ENCODE measurements around the gene SELENOO.
"Not testable (repeated sequence)": the region's sequence is repeated elsewhere in the genome, so short reads cannot be mapped to it uniquely, and the experiment has no call there.

Gene SELENOO

DNA sequence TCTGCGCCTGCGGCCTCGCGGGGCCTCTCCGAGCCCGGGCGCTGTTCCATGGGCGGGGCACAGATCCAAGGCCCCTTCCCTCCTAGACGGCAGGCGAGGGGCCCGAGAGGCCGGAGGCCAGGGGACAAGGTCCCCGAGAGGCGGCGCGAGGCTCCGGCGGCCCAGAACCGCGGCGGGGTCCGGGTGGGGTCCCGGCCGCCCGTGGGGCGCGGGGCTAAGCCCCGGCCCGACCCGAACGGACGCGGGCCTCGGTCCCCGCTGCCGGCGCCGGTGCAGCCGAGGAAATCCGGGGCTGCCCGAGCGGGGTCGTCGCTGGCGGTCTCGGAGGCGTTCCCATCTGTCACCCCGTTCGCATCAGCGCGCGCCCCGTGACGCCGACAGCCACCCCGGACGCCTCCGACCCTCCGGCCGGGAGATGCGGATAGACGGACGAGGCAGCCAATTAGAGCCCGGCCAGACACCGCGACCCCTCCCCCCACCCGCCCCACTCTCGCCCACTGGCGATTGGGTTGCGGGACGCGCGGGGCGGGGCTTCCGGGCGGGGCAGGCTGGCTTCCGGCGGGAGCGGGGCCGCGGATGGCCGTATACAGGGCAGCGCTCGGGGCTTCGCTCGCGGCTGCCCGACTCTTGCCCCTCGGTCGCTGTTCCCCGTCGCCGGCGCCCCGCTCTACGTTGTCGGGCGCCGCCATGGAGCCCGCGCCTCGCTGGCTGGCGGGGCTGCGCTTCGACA lies at the start of gene SELENOO:
Gene SELENOO, plus strand, starts transcription at position 551 of the 730 bp plus-strand sequence. Its CDS starts 26 bp downstream, at position 577.
- intact Hi-C loops (cut with DNase I): loop anchor here (2.0 to 10.0 kb wide), 2 partner anchors 16 to 276 kb away; partner anchors contain the start of gene TRABD
- DNase-seq: peak; percentile 87 to 99 (median 94)

DNA sequence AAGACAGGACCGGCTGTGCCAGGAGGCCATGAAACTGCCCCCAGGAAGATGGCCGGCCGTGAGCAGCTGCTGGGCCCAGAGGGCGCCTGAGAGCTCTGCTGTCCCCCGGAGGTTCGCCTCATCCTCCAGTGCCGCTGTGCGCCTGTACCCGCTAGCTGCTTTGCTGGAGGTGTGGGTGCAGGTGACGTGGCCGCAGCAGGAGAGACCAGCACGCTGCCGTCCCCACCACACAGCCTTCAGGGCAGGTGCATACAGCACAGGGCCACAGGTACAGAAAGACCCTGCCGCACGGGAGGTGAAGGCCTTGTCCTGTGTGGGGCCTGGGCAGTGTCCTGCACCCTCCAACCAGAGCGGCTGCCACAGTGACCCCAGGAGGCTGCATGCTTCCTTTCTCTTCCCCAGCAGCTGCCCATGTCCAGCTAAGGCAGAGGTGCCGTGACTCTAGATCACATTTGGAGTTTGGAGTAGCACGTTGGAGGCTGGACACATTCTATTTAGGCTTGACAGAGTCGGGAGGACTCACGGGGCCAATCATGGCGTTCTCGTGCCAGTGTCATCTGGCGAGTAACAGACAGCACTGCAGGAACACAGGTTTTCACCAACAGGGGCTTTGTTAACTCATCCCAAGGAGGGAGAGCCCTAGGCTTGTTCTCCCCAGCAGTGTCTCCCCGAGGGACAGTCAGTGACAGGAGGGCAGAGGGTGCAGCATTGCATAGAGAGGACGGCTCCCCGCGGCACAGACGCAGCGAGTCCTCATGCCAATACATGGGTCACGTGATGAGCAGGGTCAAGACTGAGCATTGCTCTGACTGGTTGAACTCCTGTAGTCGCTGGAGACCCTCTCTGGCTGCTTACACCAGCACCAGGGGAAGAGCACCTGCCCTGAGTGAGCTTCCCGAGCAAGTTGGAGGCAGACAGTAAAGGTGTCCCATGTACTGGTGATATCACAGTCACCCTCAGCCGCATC lies 49.0 kb upstream of the SELENOO start:
- intact Hi-C loops (cut with DNase I): no loop called here
- DNase-seq: peak in 2 of 10 donors; percentile 77 to 82

GRCh38 chr22:50153056-50153755 lies 47.6 kb upstream of the SELENOO start:
- intact Hi-C loops (cut with DNase I): no loop called here
- DNase-seq: peak in 2 of 10 donors; percentile 66 to 80

- intact Hi-C loops (cut with DNase I): no loop called here
- peak in 2 of 10 donors; percentile 55 to 59 for DNase-seq
Measured at GRCh38 chr22:50153756-50154140, 47.1 kb upstream of the SELENOO start.

DNA sequence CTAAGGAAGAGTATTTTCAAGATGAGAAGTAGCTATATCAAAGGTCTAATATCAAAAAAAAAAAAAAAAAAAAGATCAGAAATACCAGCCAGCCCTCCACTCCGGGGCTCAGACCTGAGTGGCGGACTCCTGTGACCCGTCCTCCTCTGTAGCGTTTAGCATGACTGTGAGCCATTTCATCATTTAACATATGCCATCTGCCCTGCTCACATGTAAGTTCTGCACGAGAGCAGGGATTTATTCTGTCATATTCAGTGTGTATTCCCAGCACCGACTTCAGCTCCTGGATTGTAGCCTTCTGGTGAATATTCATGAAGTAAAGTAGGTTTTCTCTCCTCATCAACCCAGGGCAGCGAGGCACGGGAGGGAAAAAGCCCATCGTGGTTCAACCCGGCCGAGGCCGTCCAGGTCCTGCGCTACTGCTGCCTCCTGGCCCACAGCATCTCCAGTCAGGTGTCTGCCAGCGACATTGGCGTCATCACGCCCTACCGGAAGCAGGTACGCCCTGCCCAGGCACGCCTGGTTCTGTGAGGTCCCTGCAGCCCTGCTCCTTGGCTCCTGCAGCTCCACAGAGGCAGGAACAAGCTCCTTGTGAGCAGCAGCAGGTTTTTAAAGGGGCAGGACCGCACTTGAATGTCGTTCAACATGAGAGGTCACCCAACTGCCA lies 43.0 kb upstream of the SELENOO start:
- intact Hi-C loops (cut with DNase I): no loop called here
- DNase-seq: peak in 2 of 10 donors; percentile 83 to 84

DNA sequence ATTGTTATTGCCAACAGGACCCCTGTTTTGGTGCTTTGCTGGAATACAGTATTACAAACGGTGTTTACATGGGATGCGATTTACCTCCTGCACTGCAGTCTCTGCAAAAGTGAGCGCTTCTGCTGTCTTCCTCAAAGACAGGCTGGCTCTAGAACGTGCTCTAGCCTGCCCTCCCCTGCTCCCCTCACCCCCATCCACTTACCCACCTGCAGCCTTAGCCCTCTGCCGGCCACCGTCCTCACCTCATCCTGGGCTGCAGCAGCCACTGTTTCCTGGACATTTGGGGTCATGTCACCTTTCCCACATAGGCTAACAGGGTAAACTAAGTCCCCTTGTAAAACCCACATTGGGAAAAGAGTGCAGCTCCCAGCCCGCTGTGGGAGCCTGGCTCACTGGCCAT lies 39.9 kb upstream of the SELENOO start:
- intact Hi-C loops (cut with DNase I): no loop called here
- DNase-seq: no peak

DNA sequence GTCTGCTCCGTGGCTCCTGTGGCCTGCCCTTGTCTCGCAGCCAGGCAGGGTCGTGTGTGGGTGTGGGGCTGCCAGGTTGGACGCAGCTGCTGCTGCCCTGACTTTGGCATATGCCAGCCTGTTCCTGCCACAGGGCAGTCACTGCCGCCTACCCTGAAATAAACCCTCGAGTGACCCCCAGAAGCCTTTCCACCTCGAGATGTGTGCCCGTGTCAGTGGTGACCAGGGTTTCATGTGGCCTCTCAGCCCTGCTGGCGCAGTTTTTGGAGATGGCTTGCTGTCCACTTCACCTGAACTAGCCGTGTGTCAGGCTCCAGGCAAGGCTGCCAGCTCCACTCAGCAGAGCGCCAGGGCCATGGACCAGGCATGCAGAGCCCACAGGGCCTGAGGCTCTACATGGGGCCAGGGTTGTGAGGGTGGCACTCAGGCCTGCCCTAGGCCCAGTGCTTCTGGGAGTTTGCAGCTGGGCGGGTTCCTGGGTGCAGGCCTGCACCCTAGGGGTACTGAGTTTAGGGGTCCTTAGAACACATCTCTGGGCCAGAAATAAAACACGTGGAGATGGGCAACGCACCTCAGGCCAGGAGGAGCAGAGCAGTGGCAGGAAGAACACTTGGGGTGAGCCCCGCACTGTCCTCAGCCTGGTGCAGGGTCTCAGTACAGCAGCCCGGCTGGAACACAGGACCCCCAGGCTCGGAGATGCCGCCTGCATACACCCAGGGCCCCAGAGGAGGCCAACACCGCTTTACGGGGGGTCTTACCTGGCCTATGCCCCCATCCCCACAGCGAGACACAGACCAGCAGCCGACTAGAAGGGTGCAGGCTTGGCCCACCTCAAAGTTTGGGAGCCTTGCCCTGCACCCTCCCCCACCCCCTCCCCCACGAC lies 39.1 kb upstream of the SELENOO start:
- intact Hi-C loops (cut with DNase I): no loop called here
- DNase-seq: peak in 2 of 10 donors; percentile 56 to 76

GRCh38 chr22:50162391-50162956 lies 38.3 kb upstream of the SELENOO start:
- peak in 2 of 10 donors; percentile 74 to 77 for DNase-seq
- intact Hi-C loops (cut with DNase I): no loop called here

DNA sequence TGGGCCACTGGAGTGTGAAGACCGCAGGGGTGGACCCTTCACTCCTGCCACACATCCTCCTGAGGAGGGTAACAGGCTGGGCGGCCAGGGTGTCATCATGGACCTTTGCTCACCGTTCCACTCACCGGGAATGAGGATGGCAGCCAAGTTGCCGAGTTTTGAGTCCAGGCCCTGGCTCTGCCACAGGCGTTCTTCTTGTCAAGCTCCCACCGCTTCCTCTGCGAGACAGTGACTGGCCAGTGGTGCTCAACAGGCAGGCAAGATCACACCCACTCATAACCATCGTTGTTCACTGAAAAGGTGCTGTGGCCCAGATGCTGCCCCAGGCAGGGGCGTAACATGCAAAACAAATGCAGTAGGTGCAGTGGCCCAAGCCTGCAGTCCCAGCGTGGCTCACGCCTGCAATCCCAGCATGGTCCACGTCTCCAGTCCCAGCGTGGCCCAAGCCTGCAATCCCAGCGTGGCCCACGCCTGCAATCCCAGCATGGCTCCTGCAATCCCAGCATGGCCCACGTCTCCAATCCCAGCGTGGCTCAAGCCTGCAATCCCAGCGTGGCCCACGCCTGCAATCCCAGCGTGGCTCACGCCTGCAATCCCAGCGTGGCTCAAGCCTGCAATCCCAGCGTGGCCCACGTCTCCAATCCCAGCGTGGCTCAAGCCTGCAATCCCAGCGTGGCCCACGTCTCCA lies 35.2 kb upstream of the SELENOO start:
- intact Hi-C loops (cut with DNase I): no loop called here
- peak in 2 of 10 donors; percentile 56 to 69 for DNase-seq

DNA sequence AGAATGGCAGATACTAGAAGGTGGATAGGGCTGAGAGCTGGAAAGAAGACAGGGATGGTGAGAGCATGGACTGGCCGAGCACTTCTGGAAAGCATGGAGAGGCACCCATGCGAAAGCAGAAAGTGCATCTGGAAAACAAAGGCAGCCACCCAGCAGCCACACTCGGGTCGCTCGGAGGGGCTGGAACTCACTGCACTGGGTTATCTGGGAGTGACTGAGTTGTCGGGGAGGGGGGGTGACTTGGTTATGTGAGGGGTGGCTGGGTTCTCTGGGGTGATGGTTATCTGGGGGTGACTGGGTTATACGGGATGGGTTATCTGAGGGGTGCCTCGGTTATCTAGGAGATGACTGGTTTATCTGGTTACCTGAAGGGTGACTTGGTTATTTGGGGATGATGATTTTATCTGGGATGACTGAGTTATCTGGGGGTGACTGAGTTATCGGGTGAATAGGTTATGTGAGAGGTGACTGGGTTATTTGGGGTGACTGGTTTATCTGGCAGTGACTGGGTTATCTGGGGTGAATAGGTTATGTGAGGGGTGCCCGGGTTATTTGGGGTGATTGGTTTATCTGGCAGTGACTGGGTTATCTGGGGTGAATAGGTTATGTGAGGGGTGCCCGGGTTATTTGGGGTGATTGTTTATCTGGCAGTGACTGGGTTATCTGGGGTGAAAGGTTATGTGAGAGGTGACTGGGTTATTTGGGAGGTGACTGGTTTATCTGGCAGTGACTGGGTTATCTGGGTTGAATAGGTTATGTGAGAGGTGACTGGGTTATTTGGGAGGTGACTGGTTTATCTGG lies 32.9 kb upstream of the SELENOO start:
- DNase-seq: peak in 1 of 10 donors; percentile 56
- intact Hi-C loops (cut with DNase I): no loop called here

GRCh38 chr22:50168490-50169180 lies 32.2 kb upstream of the SELENOO start:
- DNase-seq; intact Hi-C loops (cut with DNase I): not testable (repeated sequence)

DNA sequence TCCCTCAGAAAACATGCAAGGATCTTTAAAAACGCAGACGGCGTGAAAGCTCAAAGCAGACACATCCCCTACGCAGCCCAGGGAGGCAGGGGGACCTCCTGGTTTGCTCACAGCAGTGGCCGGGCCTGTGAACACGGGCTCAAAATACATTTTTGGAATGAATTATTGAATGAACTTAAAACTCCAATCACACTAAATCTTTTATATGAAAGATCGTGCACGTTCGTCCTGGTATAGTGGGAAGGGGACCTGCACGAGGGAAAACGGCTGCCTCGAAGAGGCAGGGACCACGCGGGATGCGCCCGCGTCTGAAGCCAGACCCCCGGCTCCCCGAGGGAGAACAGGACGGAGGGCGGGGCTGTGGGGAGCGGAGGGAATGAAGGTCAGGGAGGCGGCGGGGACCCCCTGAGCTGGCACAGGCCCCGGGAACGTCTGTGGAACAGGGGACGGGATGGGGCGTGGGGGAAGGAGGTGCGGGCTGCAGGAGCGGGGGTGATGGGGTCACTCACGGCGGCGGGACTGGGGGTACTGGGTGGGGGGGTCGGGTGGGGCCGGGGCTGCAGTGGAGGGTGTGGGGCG lies 31.5 kb upstream of the SELENOO start:
- intact Hi-C loops (cut with DNase I): no loop called here
- DNase-seq: peak in 2 of 10 donors; percentile 66 to 70

- intact Hi-C loops (cut with DNase I): no loop called here
- peak in 2 of 10 donors; percentile 75 to 88 for DNase-seq
Measured at GRCh38 chr22:50169774-50170341, 31.0 kb upstream of the SELENOO start.

DNA sequence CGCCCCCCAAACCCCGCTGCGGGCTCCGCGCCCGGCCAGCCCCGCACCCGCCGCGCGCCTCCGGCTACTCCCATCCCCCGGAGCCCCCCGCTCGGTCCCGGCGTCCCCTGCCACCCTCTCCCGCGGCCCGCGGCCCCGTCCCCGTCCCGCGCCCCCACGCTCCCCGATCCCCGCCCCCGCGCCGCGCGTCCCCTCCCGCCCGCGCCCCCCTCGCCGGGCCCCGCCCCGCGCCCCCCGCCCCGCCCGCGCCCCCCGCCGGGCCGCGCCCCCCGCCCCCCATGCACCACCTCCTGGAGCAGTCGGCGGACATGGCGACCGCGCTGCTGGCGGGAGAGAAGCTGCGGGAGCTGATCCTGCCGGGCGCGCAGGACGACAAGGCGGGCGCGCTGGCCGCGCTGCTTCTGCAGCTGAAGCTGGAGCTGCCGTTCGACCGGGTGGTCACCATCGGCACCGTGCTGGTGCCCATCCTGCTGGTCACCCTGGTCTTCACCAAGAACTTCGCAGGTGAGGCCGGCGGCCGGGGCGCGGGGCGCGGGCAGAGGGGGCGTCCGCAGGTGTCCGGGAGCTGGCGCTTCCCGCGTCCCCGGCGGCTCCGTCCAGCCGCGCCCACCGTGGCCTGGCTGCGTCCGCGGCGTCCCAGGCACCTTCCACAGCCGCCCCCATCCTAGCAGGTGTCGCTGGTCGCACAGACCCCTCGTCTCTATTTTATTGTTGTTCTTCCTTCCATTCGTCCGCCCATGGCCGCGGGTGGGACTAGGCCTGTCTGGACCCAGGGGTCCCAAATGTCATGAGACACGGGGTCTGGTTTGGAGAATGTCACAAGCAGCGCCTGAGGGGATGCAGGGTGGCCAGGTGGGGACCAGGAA lies 30.1 kb upstream of the SELENOO start, which contains the start of gene PANX2:
Gene PANX2, plus strand, starts transcription at position 279 of the 866 bp plus-strand sequence. Its CDS starts 0 bp downstream, at position 279.
- peak in 2 of 10 donors; percentile 75 to 88 for DNase-seq
- intact Hi-C loops (cut with DNase I): no loop called here
